ENCODE data around the gene SLTM. TPM values are rescaled to one million over a fixed set of nuclear protein-coding genes. Genes with fewer than 3 reads are reported as not detected.
"Not testable (repeated sequence)": the region's sequence is repeated elsewhere in the genome, so short reads cannot be mapped to it uniquely, and the experiment has no call there.

SLTM gene
- total RNA-seq, 1 donor from 2014 or later, result 68.2 TPM

GRCh38 chr15:58842713-58843396, 90.6 kb downstream of the SLTM start:
- no peaks in the 10 kb centered on the region for H3K9me3 ChIP-seq (ENCODE audit: insufficient read depth, low read depth, low read length)
- FAIRE-seq, result no peak

GRCh38 chr15:58840048-58840447, 93.4 kb downstream of the SLTM start:
- H3K4me2 ChIP-seq (ENCODE audit: low read length), result no peak overlapping the region
- no peaks in the 10 kb centered on the region for H3K27me3 ChIP-seq (ENCODE audit: insufficient read depth, low read length)
- no peaks in the 10 kb centered on the region for H3K9me3 ChIP-seq (ENCODE audit: insufficient read depth, low read depth, low read length)
- Mint-ChIP-seq H3K4me3 (ENCODE audit: unreplicated experiment) (no peak overlapping the region), H3K27me3 (ENCODE audit: low read depth, unreplicated experiment) (no peaks in the 10 kb centered on the region), H3K9me3 (ENCODE audit: unreplicated experiment) (peaks cover 1% of the 10 kb centered on the region), H3K4me1 (ENCODE audit: low read depth, unreplicated experiment) (no peaks in the 10 kb centered on the region), H3K27ac (ENCODE audit: unreplicated experiment) (no peak overlapping the region), H3K36me3 (ENCODE audit: low read depth, unreplicated experiment) (peaks cover 4% of the 10 kb centered on the region)
- no peaks in the 10 kb centered on the region for H3K79me2 ChIP-seq (ENCODE audit: insufficient read depth, low read length)
- H2AFZ ChIP-seq (ENCODE audit: low read depth, low read length), result no peak overlapping the region
- DNase-seq (ENCODE audit: low read depth) (peak; percentile 51), FAIRE-seq (no peak)
- TF ChIP-seq EZH2 (IDR thresholded peaks at IDR 0.05; ENCODE audit: insufficient read depth, low read length) (no peak), CTCF (IDR thresholded peaks at IDR 0.05; ENCODE audit: insufficient read depth, low read depth, low read length) (no peak)
- peaks cover 3% of the 10 kb centered on the region for H3K36me3 ChIP-seq (ENCODE audit: insufficient read depth, low read length)
- no peak overlapping the region for H3K9ac ChIP-seq (ENCODE audit: low read length)
- no peaks in the 10 kb centered on the region for H3K4me1 ChIP-seq (ENCODE audit: insufficient read depth, low read length)
- H4K20me1 ChIP-seq (ENCODE audit: insufficient read depth, low read length), result no peaks in the 10 kb centered on the region
- no peak overlapping the region for H3K27ac ChIP-seq (ENCODE audit: low read depth, low read length)
- no peak overlapping the region for H3K4me3 ChIP-seq (ENCODE audit: insufficient read depth, low read depth, low read length)

More at GRCh38 chr15:58842713-58843396, 90.6 kb downstream of the SLTM start:
- no peak overlapping the region for H3K4me2 ChIP-seq (ENCODE audit: low read length)
- Mint-ChIP-seq H3K4me1 (ENCODE audit: low read depth, unreplicated experiment) (no peaks in the 10 kb centered on the region), H3K27ac (ENCODE audit: unreplicated experiment) (no peak overlapping the region), H3K4me3 (ENCODE audit: unreplicated experiment) (no peak overlapping the region), H3K36me3 (ENCODE audit: low read depth, unreplicated experiment) (peaks cover 5% of the 10 kb centered on the region), H3K27me3 (ENCODE audit: low read depth, unreplicated experiment) (no peaks in the 10 kb centered on the region), H3K9me3 (ENCODE audit: unreplicated experiment) (peaks cover 1% of the 10 kb centered on the region)
- no peak overlapping the region for H3K27ac ChIP-seq (ENCODE audit: low read depth, low read length)
- no peaks in the 10 kb centered on the region for H4K20me1 ChIP-seq (ENCODE audit: insufficient read depth, low read length)
- H3K9ac ChIP-seq (ENCODE audit: low read length), result no peak overlapping the region
- DNase-seq (ENCODE audit: low read depth), result no peak
- no peaks in the 10 kb centered on the region for H3K4me1 ChIP-seq (ENCODE audit: insufficient read depth, low read length)
- H3K4me3 ChIP-seq (ENCODE audit: insufficient read depth, low read depth, low read length), result no peak overlapping the region
- no peaks in the 10 kb centered on the region for H3K27me3 ChIP-seq (ENCODE audit: insufficient read depth, low read length)
- H3K36me3 ChIP-seq (ENCODE audit: insufficient read depth, low read length), result peaks cover 4% of the 10 kb centered on the region
- no peak for TF ChIP-seq EZH2 (IDR thresholded peaks at IDR 0.05; ENCODE audit: insufficient read depth, low read length)
- TF ChIP-seq CTCF (IDR thresholded peaks at IDR 0.05; ENCODE audit: insufficient read depth, low read depth, low read length), result no peak
- no peak overlapping the region for H2AFZ ChIP-seq (ENCODE audit: low read depth, low read length)
- H3K79me2 ChIP-seq (ENCODE audit: insufficient read depth, low read length), result no peaks in the 10 kb centered on the region

- peaks cover 3% of the 10 kb centered on the region for H3K36me3 ChIP-seq (ENCODE audit: insufficient read depth, low read length)
- DNase-seq (ENCODE audit: low read depth) (no peak), FAIRE-seq (no peak)
- H3K9ac ChIP-seq (ENCODE audit: low read length), result no peak overlapping the region
- H3K27me3 ChIP-seq (ENCODE audit: insufficient read depth, low read length), result no peaks in the 10 kb centered on the region
- peaks cover 1% of the 10 kb centered on the region for H3K9me3 Mint-ChIP-seq (ENCODE audit: unreplicated experiment)
- no peaks in the 10 kb centered on the region for H3K79me2 ChIP-seq (ENCODE audit: insufficient read depth, low read length)
- no peak overlapping the region for H3K27ac ChIP-seq (ENCODE audit: low read depth, low read length)
- H3K4me2 ChIP-seq (ENCODE audit: low read length), result no peak overlapping the region
- no peak overlapping the region for H2AFZ ChIP-seq (ENCODE audit: low read depth, low read length)
- no peaks in the 10 kb centered on the region for H4K20me1 ChIP-seq (ENCODE audit: insufficient read depth, low read length)
- H3K4me3 ChIP-seq (ENCODE audit: insufficient read depth, low read depth, low read length), result no peak overlapping the region
- no peaks in the 10 kb centered on the region for H3K4me1 ChIP-seq (ENCODE audit: insufficient read depth, low read length)
- H3K27ac Mint-ChIP-seq (ENCODE audit: unreplicated experiment), result no peak overlapping the region
- no peak for TF ChIP-seq EZH2 (IDR thresholded peaks at IDR 0.05; ENCODE audit: insufficient read depth, low read length)
- TF ChIP-seq CTCF (IDR thresholded peaks at IDR 0.05; ENCODE audit: insufficient read depth, low read depth, low read length), result no peak
- no peaks in the 10 kb centered on the region for H3K4me1 Mint-ChIP-seq (ENCODE audit: low read depth, unreplicated experiment)
- no peaks in the 10 kb centered on the region for H3K27me3 Mint-ChIP-seq (ENCODE audit: low read depth, unreplicated experiment)
- H3K4me3 Mint-ChIP-seq (ENCODE audit: unreplicated experiment), result no peak overlapping the region
- H3K36me3 Mint-ChIP-seq (ENCODE audit: low read depth, unreplicated experiment), result peaks cover 4% of the 10 kb centered on the region
- no peaks in the 10 kb centered on the region for H3K9me3 ChIP-seq (ENCODE audit: insufficient read depth, low read depth, low read length)
These were observed 94.0 kb downstream of the SLTM start for GRCh38 chr15:58839485-58839884.

- not testable (repeated sequence) for FAIRE-seq; H3K9me3 ChIP-seq (ENCODE audit: insufficient read depth, low read depth, low read length); H3K27ac ChIP-seq (ENCODE audit: low read depth, low read length); H3K27me3 Mint-ChIP-seq (ENCODE audit: low read depth, unreplicated experiment); H2AFZ ChIP-seq (ENCODE audit: low read depth, low read length); H3K36me3 ChIP-seq (ENCODE audit: insufficient read depth, low read length); H3K27me3 ChIP-seq (ENCODE audit: insufficient read depth, low read length); H3K4me1 ChIP-seq (ENCODE audit: insufficient read depth, low read length); H3K9me3 Mint-ChIP-seq (ENCODE audit: unreplicated experiment); H3K27ac Mint-ChIP-seq (ENCODE audit: unreplicated experiment); H3K4me2 ChIP-seq (ENCODE audit: low read length); H3K4me3 ChIP-seq (ENCODE audit: insufficient read depth, low read depth, low read length); H4K20me1 ChIP-seq (ENCODE audit: insufficient read depth, low read length); H3K36me3 Mint-ChIP-seq (ENCODE audit: low read depth, unreplicated experiment); H3K79me2 ChIP-seq (ENCODE audit: insufficient read depth, low read length); H3K9ac ChIP-seq (ENCODE audit: low read length); DNase-seq (ENCODE audit: low read depth)
- H3K4me3 Mint-ChIP-seq (ENCODE audit: unreplicated experiment), result peak overlapping the region; percentile 6
- peaks cover 12% of the 10 kb centered on the region for H3K4me1 Mint-ChIP-seq (ENCODE audit: low read depth, unreplicated experiment)
These were observed 99.6 kb downstream of the SLTM start for GRCh38 chr15:58833681-58834426.
